NCI-H446 (cell line): ENCODE measurements around the gene AADACL4.
"Not testable (repeated sequence)": the region's sequence is repeated elsewhere in the genome, so short reads cannot be mapped to it uniquely, and the experiment has no call there.

Experiments used
- DNase-seq, 2 experiments: peaks; one replicate each; lab custom pipeline; 2025; lab: John Stamatoyannopoulos, UW

The AADACL4 gene

GRCh38 chr1:12658531-12659453 lies 14.9 kb downstream of the AADACL4 start:
- DNase-seq, result peak; percentile 64 to 94

DNA sequence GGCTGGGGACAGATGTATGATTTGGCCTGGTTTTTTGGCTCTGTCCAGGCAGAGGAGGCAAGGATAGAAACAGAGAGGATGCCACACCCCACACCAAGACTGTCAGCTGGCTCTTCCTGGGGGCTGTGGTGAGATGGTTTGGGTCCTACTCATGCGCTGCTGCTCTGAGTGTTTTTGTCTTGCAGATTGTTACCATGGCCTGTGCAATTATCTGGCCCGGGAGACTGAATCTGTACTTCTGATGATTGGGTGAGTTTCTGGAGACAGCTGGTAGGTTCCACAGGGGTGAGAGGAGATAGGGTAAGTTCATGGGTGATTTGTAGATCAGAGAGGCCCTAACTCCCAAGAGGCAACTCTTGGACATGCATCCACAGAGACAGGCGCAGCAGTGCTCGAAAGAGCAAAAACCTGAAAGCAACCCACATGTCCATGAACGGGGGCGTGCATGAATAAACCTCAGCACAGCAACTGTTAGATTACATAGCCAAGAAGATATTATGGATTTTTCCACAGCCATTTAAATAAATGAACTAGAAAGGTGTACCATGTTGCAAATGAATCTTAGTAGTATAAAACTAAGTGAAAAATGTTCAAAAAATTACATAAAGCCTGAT lies 17.8 kb downstream of the AADACL4 start:
- no peak for DNase-seq

DNA sequence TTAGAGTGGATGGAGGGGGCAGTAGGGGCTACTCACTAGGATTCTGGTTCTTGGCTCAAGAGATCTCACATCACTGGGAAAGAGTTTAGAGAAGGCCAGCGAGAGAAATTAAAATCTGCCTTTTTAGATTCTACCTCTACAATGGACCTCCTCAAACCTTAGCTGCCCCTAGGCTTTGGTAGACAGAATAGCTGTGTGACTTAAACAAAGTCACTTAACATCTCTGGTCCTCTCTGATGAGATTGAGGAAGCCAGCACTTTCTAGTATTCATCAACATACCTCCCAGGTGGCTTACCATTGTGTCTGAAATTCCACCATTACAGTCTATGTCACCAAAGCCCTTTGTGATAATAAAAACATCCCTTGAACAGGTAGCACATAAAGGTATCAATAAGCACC lies 18.7 kb downstream of the AADACL4 start:
- no peak for DNase-seq

- no peak for DNase-seq
Measured at GRCh38 chr1:12665511-12665910, 21.6 kb downstream of the AADACL4 start.

GRCh38 chr1:12666141-12666735 lies 22.4 kb downstream of the AADACL4 start:
- no peak for DNase-seq

DNA sequence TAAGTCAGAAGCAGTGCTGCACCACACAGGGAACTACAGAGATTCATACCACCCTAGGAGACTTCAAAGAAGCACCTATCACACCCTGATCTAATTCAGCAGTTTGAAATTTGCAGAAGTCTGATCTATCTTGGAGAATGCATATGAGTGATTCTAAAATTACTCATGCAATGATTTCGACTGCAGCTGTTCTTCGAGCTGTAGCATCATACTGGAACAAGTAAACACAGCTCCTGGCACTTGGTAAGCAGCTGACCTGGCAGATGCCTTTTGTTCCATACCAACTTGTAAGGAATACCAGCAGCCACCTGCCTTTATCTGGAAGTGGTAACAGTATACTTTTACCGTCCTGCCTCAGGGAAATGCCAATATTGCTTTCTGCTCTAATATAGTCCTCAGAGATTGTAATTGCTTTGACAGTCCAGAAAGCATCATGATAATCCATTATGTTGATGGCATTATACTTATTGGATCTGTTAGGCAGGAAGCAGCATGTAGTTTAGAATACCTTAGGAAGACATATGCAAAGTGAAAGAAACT lies 25.7 kb downstream of the AADACL4 start:
- no peak for DNase-seq

DNA sequence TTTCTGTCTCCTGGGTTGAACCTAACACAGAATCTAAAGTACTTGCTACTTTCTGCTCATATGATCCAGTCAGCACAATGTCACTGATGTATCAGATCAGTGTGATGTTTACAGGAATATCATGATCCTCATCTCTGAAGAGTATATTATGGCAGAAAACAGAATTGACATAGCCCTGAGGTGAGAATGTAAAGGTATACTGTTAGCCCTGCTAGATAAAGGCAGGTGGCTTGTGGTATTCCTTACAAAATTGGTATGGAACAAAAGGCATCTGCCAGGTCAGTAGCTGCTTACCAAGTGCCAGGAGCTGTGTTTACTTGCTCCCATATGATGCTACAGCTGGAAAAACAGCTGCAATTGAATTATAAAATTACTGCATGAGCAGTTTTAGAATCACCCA lies 30.5 kb downstream of the AADACL4 start:
- DNase-seq, result no peak

- DNase-seq, result not testable (repeated sequence)
Measured at GRCh38 chr1:12676122-12676521, 32.2 kb downstream of the AADACL4 start.

DNA sequence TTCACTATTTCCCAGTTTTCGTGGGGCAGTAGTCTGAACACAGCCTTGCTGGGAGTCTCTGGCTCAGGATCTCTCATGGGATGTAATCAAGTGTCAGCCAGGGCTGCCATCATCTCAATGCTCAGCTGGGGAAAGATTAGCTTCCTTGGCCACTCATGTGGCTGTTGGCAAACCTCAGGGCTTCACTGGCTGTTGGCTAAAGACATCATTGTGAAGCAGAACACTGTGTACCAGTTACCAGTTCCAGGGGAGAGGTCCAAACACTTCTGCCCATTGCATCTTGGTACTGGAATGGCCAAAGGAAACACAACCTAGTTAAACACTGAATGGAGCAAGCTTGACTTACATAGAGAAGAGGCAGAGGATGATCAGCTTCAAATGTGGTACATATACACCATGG lies 33.7 kb downstream of the AADACL4 start:
- no peak for DNase-seq

GRCh38 chr1:12678350-12678749 lies 34.5 kb downstream of the AADACL4 start:
- no peak for DNase-seq

DNA sequence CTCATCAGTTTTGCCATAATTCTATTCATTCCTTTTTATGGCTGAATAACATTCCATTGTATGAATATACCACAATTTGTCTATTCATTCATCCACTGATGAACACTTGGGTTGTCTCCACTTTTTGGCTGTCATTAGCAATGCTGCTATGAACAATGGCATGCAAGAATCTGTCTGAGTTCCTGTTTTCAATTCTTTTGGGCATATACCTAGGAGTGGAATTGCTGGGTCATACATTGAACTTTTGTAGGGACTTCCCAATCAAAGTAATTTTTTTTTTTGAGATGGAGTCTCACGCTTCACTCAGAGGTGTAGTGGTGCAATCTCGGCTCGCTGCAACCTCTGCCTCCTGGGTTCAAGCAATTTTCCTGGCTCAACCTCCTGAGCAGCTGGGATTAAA lies 34.9 kb downstream of the AADACL4 start:
- DNase-seq, result no peak

GRCh38 chr1:12690156-12690555 lies 46.3 kb downstream of the AADACL4 start:
- DNase-seq, result no peak

DNA sequence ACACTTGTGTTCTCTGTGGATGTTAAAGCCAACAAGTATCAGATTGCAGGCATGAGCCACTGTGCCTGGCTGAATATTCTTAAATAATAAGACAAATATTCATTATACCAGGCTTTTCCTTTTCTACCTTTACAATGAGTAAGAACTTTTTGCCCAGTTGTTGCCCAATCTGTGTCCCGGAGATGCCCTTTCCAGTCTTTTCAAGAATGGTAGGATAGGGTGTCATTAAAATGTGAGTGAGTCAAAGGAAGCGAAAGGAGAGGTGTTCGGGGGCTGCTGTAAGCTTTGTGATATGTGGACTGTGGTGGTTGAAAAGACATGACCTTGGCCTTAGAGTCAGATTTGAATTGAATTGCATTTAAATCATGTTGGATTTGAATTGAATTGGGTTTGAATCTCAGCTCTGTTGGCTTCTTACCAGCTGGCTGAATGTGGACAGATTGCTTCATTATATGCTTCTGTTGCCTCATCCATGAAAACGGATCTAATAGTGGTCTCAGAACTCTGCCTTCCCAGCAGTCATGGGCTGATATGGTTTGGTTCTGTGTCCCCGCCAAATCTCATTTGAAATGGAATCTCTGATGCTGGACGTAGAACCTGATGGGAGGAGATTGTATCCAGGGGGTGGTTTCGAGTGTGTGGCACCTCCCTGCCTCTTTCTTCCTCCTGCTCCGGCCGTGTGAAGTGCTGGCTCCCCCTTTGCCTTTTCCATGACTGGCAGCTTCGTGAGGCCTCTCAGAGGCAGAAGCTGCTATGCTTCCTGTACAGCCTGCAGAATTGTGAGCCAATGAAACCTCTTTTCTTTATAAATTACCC lies 49.3 kb downstream of the AADACL4 start:
- DNase-seq, result no peak

DNA sequence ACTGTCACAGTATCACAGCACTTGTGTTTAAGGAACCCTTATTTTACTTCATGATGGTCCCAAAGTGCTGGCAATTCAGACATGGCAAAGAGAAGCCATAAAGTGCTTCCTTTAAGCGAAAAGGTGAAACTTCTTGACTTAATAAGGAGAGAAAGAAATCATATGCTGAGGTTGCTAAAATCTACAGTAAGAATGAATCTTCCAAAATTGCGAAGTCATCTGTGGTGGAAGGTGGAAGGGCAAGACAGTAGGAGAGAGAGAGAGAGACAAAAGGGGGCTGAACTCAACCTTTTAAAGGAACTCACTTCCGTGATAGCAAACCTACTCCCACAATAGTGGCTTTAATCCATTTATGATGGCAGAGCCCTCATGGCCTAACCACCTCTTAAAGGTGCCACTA lies 52.8 kb downstream of the AADACL4 start:
- no peak for DNase-seq

- no peak for DNase-seq
Measured at GRCh38 chr1:12697397-12697796, 53.5 kb downstream of the AADACL4 start.

DNA sequence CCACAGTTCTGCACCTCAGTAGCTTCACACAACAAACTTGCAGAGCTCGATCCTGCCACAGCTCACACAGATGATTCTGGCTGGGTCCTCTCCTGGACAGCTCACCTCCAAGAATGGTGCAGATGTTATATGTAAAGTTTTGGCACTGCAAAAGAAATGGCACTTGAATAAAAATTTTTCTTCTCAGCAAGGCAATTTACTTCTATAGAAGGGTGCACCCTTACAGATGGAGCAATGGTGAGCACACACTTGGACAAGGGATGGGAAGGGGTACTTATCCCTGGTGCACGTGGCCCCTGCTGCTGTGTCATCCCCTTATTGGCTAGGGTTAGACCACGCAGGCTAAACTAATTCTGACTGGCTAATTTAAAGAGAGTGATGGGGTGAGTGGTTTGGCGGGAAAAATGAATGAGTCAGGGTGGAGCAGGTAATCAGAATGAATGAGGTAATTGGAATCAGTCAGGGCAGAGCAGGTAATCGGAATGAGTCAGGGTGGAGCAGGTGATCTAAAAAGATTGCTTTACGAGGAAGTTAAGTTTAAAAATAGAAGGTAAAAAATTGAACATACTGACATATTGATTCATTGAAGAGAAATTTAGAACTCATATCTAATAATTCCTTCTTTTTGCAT lies 60.1 kb downstream of the AADACL4 start:
- no peak for DNase-seq

DNA sequence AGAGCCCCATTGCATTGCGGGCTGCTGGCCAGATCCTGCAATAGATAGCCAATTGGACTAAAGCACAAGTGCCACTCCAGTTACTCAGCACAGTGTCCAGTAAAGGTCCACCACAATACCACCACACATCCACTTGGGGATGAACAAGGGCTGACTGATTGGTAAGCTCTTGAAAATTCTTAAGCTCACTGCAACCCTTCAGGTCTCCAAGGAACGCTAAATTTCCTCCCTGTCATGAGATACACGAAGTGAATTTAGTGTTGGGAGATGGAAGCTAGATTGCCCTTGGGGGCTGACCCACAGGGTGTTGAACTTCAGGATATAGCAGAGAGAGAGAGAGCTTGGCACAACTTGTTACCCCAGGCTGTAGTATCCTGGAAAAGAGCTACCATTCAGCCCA lies 62.2 kb downstream of the AADACL4 start:
- no peak for DNase-seq

DNA sequence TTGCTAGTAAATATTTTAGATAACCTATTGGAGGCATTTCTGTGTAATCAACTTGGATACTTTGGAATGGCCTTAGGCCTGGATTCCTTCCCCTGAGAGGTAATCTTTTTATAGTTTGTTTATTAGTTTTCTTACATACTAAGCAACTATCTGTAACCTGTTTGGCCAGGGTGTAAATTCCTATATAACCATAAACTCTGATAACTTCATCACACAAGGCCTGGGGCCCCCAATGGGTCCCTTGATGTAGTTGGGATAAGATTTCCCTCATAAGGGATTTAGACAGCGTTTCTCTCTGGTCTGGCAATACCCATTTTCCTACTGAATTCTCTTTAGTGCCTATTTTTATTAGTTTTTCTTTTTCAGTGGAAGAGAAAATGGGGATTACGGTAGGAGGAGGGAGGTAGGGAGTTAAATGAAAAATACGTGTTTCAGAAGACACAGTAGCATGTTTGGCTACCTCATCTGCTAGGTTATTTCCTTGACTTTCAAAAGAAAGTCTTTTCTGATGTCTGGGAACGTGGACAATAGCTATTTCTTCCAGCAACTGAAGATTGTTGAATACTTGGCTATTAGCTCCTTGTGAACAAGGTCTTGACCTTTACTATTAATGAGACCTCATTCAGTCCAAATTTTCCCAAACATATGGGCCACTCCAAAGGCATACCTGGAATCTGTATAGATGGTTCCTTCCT lies 64.7 kb downstream of the AADACL4 start:
- DNase-seq, result no peak

DNA sequence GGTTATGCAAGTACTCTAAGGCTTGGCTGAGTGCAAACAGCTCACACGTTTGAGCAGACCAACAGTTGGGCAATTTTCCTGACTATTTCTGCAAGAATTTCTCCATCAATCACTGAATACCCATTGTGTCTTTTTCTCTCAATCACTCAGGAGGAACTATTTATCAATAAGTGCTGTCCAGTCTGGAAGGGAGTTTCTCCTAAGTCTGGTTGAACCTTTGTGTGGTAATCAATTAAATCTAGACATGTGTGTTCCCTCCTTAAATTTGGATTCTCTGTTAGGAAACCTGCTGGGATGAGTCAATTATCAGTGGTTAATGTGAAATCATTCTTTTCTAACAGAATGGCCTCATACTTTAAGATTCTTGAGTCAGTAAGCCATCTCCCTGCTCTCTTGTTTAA lies 65.2 kb downstream of the AADACL4 start:
- DNase-seq, result no peak

GRCh38 chr1:12709696-12710095 lies 65.8 kb downstream of the AADACL4 start:
- no peak for DNase-seq

GRCh38 chr1:12711536-12711935 lies 67.7 kb downstream of the AADACL4 start:
- no peak for DNase-seq
